BLaER1 treated with 17β-estradiol and CSF1 and Interleukin-3, amounts not matched to agents 10 nM and 100 nM (cell line): ENCODE measurements around the gene MAD1L1.

Experiments
- H3K27ac ChIP-seq, 11 experiments: shearing (Covaris generic); formaldehyde crosslinking; 2 replicates each; pipeline ENCODE4 v1.8.1; 2022
- H3K27me3 ChIP-seq, 11 experiments: shearing (Covaris generic); formaldehyde crosslinking; 2 replicates each; pipeline ENCODE4 v1.8.1; 2022
- H3K36me3 ChIP-seq, 11 experiments: shearing (Covaris generic); formaldehyde crosslinking; 2 replicates each; pipeline ENCODE4 v1.8.1; 2022
- H3K4me1 ChIP-seq, 10 experiments: shearing (Covaris generic); formaldehyde crosslinking; 2 replicates each; pipeline ENCODE4 v1.8.1; 2022
- H3K4me2 ChIP-seq, 11 experiments: shearing (Covaris generic); formaldehyde crosslinking; 2 replicates each; pipeline ENCODE4 v1.8.1; 2022
- H3K4me3 ChIP-seq, 10 experiments: shearing (Covaris generic); formaldehyde crosslinking; 2 replicates each; pipeline ENCODE4 v1.8.1; 2022
- H3K9ac ChIP-seq, 11 experiments: shearing (Covaris generic); formaldehyde crosslinking; 2 replicates each; pipeline ENCODE4 v1.8.1; 2022
- H3K9me3 ChIP-seq, 11 experiments: shearing (Covaris generic); formaldehyde crosslinking; replicated peaks in 1 of 11; 2 replicates each; pipeline ENCODE4 v1.8.1; 2022
- H4K20me1 ChIP-seq, 11 experiments: shearing (Covaris generic); formaldehyde crosslinking; 2 replicates each; pipeline ENCODE4 v1.8.1; 2022
- Cebpa-rat ChIP-seq, 11 experiments: shearing (Covaris generic); IDR thresholded peaks; 2 replicates each; pipeline ENCODE4 v1.8.1; 2022

Gene MAD1L1

GRCh38 chr7:2196381-2197378 is 36.1 kb downstream of the MAD1L1 start:
- Histone ChIP-seq H3K27ac (peak overlapping the region in 4 of 11 experiments; percentile 1 to 49 (median 34); a peak in 7 of 22 replicates), H3K36me3 (peaks cover 61 to 90% (median 75%) of the 10 kb centered on the region in 11 experiments), H3K27me3 (no peaks in the 10 kb centered on the region)

DNA sequence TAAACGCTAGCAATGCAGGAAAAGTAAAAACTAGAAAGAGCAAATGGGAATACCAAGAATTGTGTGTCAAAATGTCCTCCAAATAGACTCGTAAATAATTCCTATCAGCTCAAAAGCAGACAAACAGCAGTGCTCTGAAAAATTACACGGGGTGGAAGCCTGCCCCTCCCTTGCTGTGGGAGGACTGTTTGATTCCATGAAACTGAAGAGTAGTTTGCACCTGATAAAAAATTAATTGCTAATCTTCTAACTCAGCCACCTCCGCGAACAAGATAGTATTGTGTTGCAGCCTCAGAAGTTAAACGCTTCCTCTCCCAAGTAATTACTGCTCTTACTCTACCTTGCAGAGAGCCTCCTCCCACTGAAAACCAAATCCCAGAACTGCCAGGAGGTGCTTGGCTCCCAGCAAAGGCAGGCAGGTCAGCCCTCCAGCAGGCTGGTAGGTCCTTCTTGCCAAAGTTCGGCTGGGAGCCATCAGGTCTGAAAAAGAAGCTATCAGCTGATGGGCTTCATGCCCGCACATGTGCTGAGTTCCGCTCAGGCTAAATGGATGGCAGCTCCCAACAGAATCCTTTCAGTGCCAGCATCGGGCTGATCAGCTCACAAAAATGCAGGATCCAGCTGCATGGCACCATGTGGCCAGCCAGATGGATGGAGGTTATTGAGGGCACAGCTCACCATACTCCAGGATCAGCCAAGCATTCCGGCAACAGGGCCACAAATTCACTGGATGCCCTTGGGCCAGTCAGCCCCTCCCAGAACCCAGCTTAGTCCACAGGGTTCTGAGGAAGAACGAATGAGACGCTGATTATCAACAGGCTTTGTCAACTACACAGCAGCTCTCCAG is 37.1 kb downstream of the MAD1L1 start:
- no peak for TF ChIP-seq Cebpa-rat (IDR thresholded peaks at IDR 0.05)
- Histone ChIP-seq H3K27me3 (no peaks in the 10 kb centered on the region), H3K9ac (peak overlapping the region in 3 of 11 experiments; percentile 33 to 66 (median 63); a peak in 2 of 22 replicates), H4K20me1 (peaks cover 11 to 73% (median 49%) of the 10 kb centered on the region in 11 experiments; a peak in 20 of 22 replicates), H3K36me3 (peaks cover 66 to 90% (median 81%) of the 10 kb centered on the region in 11 experiments), H3K4me1 (peaks cover 8 to 63% (median 43%) of the 10 kb centered on the region in 10 experiments; a peak in 19 of 20 replicates), H3K4me3 (no peak overlapping the region; a peak in 1 of 20 replicates), H3K27ac (peak overlapping the region in 2 of 11 experiments; percentile 20 to 47; a peak in 1 of 22 replicates), H3K9me3 (peaks cover 10 to 17% (median 14%) of the 10 kb centered on the region in 11 experiments; a peak in 21 of 22 replicates), H3K4me2 (peak overlapping the region in 8 of 11 experiments; percentile 63 to 85 (median 76); a peak in 14 of 22 replicates)

More at GRCh38 chr7:2196381-2197378, 36.1 kb downstream of the MAD1L1 start:
- Histone ChIP-seq H3K9ac (peak overlapping the region in 7 of 11 experiments; percentile 1 to 66 (median 33); a peak in 9 of 22 replicates), H3K9me3 (peaks cover 10 to 17% (median 14%) of the 10 kb centered on the region in 11 experiments; a peak in 21 of 22 replicates), H3K4me3 (peak overlapping the region in 2 of 10 experiments; percentile 0 to 35; a peak in 3 of 20 replicates), H3K4me2 (peak overlapping the region; percentile 36 to 85 (median 71)), H4K20me1 (peaks cover 19 to 84% (median 57%) of the 10 kb centered on the region in 11 experiments; a peak in 20 of 22 replicates), H3K4me1 (peaks cover 10 to 73% (median 51%) of the 10 kb centered on the region in 10 experiments)
- TF ChIP-seq Cebpa-rat (IDR thresholded peaks at IDR 0.05), result no peak

DNA sequence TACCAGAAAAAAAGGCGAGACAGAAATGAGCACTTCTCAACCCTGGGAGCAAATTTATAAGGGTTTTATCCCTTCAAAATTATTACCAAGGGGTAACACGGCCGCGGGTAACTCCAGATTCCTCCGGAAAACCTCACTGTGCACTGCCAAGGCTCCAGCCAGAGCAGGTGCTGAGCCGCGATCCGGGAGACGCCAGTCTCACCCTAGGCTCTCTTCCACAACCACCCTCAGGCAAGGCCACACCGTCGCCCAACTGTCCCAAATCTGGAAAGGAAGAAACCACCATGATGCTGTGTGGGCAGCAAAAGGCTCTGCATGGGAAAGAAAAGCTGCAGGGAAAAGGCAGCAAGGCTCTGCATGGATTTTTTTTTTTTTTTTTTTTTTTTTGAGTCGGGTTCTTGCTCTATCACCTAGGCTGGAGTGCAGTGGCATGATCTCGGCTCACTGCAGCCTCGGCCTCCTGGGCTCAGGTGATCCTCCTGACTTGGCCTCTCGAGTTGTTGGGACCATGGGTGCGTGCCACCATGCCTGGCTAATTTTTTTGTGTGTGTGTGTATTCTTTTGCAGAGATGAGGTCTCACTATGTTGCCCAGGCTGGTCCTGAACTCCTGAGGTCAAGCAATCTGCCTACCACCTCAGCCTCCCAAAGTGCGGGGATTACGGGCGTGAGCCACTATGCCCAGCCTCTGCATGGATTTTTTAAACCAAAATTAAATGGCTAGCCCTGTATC is 39.0 kb downstream of the MAD1L1 start:
- Histone ChIP-seq H3K4me2 (peak overlapping the region in 2 of 11 experiments; percentile 6 to 18; a peak in 2 of 22 replicates), H3K36me3 (peaks cover 66 to 90% (median 80%) of the 10 kb centered on the region in 11 experiments), H3K9ac (no peak overlapping the region), H3K9me3 (peaks cover 22 to 32% (median 26%) of the 10 kb centered on the region in 11 experiments), H3K4me1 (peaks cover 8 to 45% (median 37%) of the 10 kb centered on the region in 10 experiments; a peak in 19 of 20 replicates), H3K27ac (no peak overlapping the region), H3K27me3 (no peaks in the 10 kb centered on the region), H4K20me1 (peaks cover 11 to 54% (median 41%) of the 10 kb centered on the region in 11 experiments; a peak in 20 of 22 replicates), H3K4me3 (no peak overlapping the region)
- TF ChIP-seq Cebpa-rat (IDR thresholded peaks at IDR 0.05), result no peak

- Histone ChIP-seq H3K27ac (no peak overlapping the region), H3K27me3 (no peaks in the 10 kb centered on the region), H3K4me1 (peaks cover 8 to 37% (median 30%) of the 10 kb centered on the region in 10 experiments; a peak in 19 of 20 replicates), H4K20me1 (peaks cover 11 to 47% (median 33%) of the 10 kb centered on the region in 11 experiments; a peak in 20 of 22 replicates), H3K4me2 (peak overlapping the region in 3 of 11 experiments; percentile 6 to 18 (median 7); a peak in 3 of 22 replicates), H3K4me3 (no peak overlapping the region), H3K9ac (no peak overlapping the region), H3K9me3 (peaks cover 28 to 40% (median 34%) of the 10 kb centered on the region in 11 experiments), H3K36me3 (peaks cover 69 to 90% (median 81%) of the 10 kb centered on the region in 11 experiments)
- TF ChIP-seq Cebpa-rat (IDR thresholded peaks at IDR 0.05), result no peak
Measured at GRCh38 chr7:2192831-2193534, 39.8 kb downstream of the MAD1L1 start.

- Histone ChIP-seq H3K27ac (no peak overlapping the region), H3K9me3 (peaks cover 28 to 43% (median 36%) of the 10 kb centered on the region in 11 experiments), H4K20me1 (peaks cover 0 to 27% (median 14%) of the 10 kb centered on the region in 11 experiments; a peak in 14 of 22 replicates), H3K4me3 (no peak overlapping the region), H3K36me3 (peaks cover 77 to 96% (median 91%) of the 10 kb centered on the region in 11 experiments), H3K9ac (no peak overlapping the region), H3K4me2 (no peak overlapping the region), H3K4me1 (peaks cover 0 to 25% (median 13%) of the 10 kb centered on the region in 10 experiments; a peak in 14 of 20 replicates), H3K27me3 (no peaks in the 10 kb centered on the region)
- TF ChIP-seq Cebpa-rat (IDR thresholded peaks at IDR 0.05), result no peak
Measured at GRCh38 chr7:2191016-2191415, 41.7 kb downstream of the MAD1L1 start.

- TF ChIP-seq Cebpa-rat (IDR thresholded peaks at IDR 0.05), result no peak
- Histone ChIP-seq H3K27ac (no peak overlapping the region), H3K4me3 (no peak overlapping the region), H4K20me1 (peaks cover 0 to 22% (median 12%) of the 10 kb centered on the region in 11 experiments; a peak in 14 of 22 replicates), H3K27me3 (no peaks in the 10 kb centered on the region), H3K4me2 (no peak overlapping the region), H3K4me1 (peaks cover 0 to 25% (median 13%) of the 10 kb centered on the region in 10 experiments; a peak in 11 of 20 replicates), H3K9ac (no peak overlapping the region), H3K9me3 (peaks cover 23 to 40% (median 31%) of the 10 kb centered on the region in 11 experiments), H3K36me3 (peaks cover 72 to 96% (median 89%) of the 10 kb centered on the region in 11 experiments)
Measured at GRCh38 chr7:2190531-2190930, 42.2 kb downstream of the MAD1L1 start.

DNA sequence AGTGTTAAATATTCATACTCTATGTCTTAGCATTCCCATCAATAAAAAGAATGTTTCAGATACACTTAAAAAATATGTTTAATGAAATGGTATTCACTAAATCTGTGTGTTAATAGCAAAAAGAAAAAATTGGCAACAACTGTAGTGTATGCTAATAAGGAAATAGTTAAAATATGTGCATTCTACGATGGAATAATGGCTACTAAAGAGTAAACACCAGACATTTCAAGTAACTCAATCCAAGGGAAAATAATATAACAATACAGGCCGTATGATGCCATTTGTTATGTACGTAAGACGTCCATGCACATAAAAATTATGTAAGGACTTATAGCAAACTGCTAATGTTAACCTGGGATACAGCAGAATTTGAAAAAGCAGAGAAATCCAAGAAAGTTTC is 46.6 kb downstream of the MAD1L1 start:
- Histone ChIP-seq H3K4me2 (peak overlapping the region in 5 of 11 experiments; percentile 13 to 60 (median 43); a peak in 6 of 22 replicates), H3K27ac (no peak overlapping the region), H3K9ac (no peak overlapping the region), H3K9me3 (peaks cover 17 to 41% (median 23%) of the 10 kb centered on the region in 11 experiments), H3K27me3 (no peaks in the 10 kb centered on the region), H4K20me1 (peaks cover 0 to 6% (median 0%) of the 10 kb centered on the region in 11 experiments; a peak in 1 of 22 replicates), H3K36me3 (peaks cover 54 to 77% (median 63%) of the 10 kb centered on the region in 11 experiments), H3K4me3 (no peak overlapping the region), H3K4me1 (peaks cover 14 to 38% (median 26%) of the 10 kb centered on the region in 10 experiments)
- TF ChIP-seq Cebpa-rat (IDR thresholded peaks at IDR 0.05), result no peak
